Measurements from ENCODE around the gene SLC6A8. TPM values are rescaled to one million over a fixed set of nuclear protein-coding genes. Genes with fewer than 3 reads are reported as not detected.
"Not testable (repeated sequence)": the region's sequence is repeated elsewhere in the genome, so short reads cannot be mapped to it uniquely, and the experiment has no call there.

SLC6A8 gene
- total RNA-seq, 1 donor from 2014 or later, result 4.6 TPM

GRCh38 chrX:153709726-153710674 is 22.3 kb downstream of the SLC6A8 start:
- DNase-seq, result no peak

- no peak for DNase-seq
Measured at GRCh38 chrX:153714256-153714655, 26.5 kb downstream of the SLC6A8 start.

GRCh38 chrX:153717445-153717844 is 29.7 kb downstream of the SLC6A8 start:
- DNase-seq, result no peak

GRCh38 chrX:153719238-153719637 is 31.5 kb downstream of the SLC6A8 start:
- DNase-seq, result no peak

- no peak for DNase-seq
Measured at GRCh38 chrX:153719701-153720100, 32.0 kb downstream of the SLC6A8 start.

GRCh38 chrX:153722704-153723350 is 35.1 kb downstream of the SLC6A8 start:
- DNase-seq, result peak; percentile 50

GRCh38 chrX:153723351-153724251 is 35.9 kb downstream of the SLC6A8 start:
- DNase-seq, result peak; percentile 70

- peak; percentile 86 for DNase-seq
Measured at GRCh38 chrX:153724252-153725038, 36.7 kb downstream of the SLC6A8 start, which contains the start of the genes ABCD1 and BCAP31. Gene ABCD1, plus strand, starts transcription at chrX:153724856. Its CDS starts 411 bp downstream, at chrX:153725267. Gene BCAP31, minus strand, starts transcription at chrX:153724387. Its CDS starts 1,143 bp downstream, at chrX:153723244.

- no peak for DNase-seq
Measured at GRCh38 chrX:153725039-153725831, 37.5 kb downstream of the SLC6A8 start.

GRCh38 chrX:153725832-153726285 is 38.1 kb downstream of the SLC6A8 start:
- no peak for DNase-seq

- peak; percentile 63 for DNase-seq
Measured at GRCh38 chrX:153726286-153727122, 38.8 kb downstream of the SLC6A8 start.

GRCh38 chrX:153727123-153727931 is 39.6 kb downstream of the SLC6A8 start:
- DNase-seq, result peak; percentile 28

GRCh38 chrX:153728095-153728494 is 40.4 kb downstream of the SLC6A8 start:
- DNase-seq, result no peak

GRCh38 chrX:153728951-153729631 is 41.4 kb downstream of the SLC6A8 start:
- DNase-seq, result no peak

- DNase-seq, result not testable (repeated sequence)
Measured at GRCh38 chrX:153730115-153730514, 42.4 kb downstream of the SLC6A8 start.

GRCh38 chrX:153731117-153731844 is 43.6 kb downstream of the SLC6A8 start:
- DNase-seq, result no peak

- no peak for DNase-seq
Measured at GRCh38 chrX:153731845-153732215, 44.1 kb downstream of the SLC6A8 start.

- no peak for DNase-seq
Measured at GRCh38 chrX:153732401-153732800, 44.7 kb downstream of the SLC6A8 start.
